VCaP (cell line): ENCODE data around the gene MED12L.

Experiments used
- H3K27ac ChIP-seq: fragments of 450-650 bp; 2 replicates; pipeline ENCODE4 v1.5.1; 2017
- CTCF ChIP-seq: fragments of 450-650 bp; conservative IDR thresholded peaks from 2 replicates; pipeline ENCODE4 v1.5.1; 2017; ENCODE audit warnings: mild to moderate bottlenecking, moderate library complexity

The MED12L gene

DNA sequence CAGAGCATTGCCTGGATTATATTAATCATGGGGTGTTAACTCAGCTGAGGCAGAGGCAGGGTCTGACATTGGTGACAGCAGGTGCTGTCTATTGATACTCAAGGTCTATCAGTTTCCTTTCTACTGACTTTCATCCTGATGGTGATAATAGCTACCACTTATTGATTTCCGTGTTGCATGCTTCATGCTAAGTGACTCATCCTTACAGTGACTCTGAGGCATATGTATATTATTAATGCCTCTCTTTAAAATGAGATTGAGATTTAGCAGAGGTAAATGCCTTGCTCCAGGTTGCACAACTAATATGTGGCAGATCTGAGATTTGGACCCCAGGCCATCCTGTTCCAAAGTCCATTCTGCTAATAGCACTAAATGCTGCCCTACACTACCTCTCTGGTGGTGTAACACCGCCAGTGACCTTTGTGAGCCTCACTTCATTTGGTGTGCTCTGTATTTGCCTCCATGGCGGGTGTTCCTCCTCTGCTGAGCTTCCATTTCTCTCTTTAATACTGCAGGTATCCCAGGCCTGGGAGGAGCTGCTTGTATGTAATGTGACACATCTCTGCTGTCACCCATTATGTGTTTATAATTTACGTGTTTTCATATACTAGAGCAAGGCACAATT, 67.1 kb downstream of the MED12L start:
- H3K27ac ChIP-seq = no peak overlapping the region
- no peak for TF ChIP-seq CTCF

DNA sequence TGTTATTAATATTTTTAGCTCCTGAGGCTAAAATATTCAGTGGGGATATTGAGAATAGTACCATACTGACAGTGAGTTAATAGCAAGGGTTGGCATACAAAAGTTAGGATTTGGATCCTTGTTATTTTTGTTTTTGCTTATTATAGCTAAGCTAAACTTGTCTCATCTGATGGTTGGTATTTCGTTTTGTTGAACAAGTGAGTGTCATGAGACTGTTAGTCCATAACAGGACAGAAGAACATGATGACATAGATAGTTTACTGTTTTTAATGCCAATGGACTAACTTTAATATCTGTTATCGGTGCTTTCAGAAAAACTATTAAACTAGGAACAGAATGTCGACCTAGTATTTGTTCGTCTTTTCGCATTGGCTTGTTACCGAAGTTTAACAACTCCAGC, 69.1 kb downstream of the MED12L start:
- H3K27ac ChIP-seq = no peak overlapping the region
- TF ChIP-seq CTCF = no peak

GRCh38 chr3:151155409-151156128, 70.1 kb downstream of the MED12L start:
- no peak for TF ChIP-seq CTCF
- H3K27ac ChIP-seq = no peak overlapping the region

- no peak overlapping the region for H3K27ac ChIP-seq
- peak; percentile 79 for TF ChIP-seq CTCF
These were observed 71.3 kb downstream of the MED12L start for GRCh38 chr3:151156618-151157216.

- no peak overlapping the region for H3K27ac ChIP-seq
- TF ChIP-seq CTCF = no peak
These were observed 74.3 kb downstream of the MED12L start for GRCh38 chr3:151159806-151160205.

- TF ChIP-seq CTCF = no peak
- H3K27ac ChIP-seq = no peak overlapping the region
These were observed 79.8 kb downstream of the MED12L start for GRCh38 chr3:151165226-151165625.

DNA sequence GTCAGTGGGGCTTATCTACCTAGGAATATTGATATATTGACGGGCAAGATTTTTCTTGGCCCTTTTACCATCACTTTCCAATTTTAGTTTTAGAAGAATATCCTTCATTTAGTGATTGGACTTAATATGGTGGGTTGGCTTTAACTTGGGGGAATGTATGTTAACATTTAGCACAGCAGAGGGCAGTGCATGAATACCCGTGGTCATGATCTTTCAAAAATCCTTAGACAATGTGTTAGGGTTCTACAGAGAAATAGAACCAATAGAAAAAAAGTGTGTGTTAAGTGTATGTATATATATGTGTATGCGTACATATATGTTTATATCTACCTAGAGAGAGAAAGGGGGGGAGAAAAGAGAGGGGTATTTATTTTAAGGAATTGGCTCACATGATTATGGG, 80.7 kb downstream of the MED12L start:
- H3K27ac ChIP-seq = no peak overlapping the region
- peak; percentile 31 for TF ChIP-seq CTCF
